Measurements from ENCODE around the gene CTNND1. TPM values are rescaled to one million over a fixed set of nuclear protein-coding genes. Genes with fewer than 3 reads are reported as not detected.
A peak's percentile ranks its signal among the peaks of the same experiment; 100 is the strongest.

CTNND1 gene
- total RNA-seq, 1 donor from 2014 or later: 181 TPM

DNA sequence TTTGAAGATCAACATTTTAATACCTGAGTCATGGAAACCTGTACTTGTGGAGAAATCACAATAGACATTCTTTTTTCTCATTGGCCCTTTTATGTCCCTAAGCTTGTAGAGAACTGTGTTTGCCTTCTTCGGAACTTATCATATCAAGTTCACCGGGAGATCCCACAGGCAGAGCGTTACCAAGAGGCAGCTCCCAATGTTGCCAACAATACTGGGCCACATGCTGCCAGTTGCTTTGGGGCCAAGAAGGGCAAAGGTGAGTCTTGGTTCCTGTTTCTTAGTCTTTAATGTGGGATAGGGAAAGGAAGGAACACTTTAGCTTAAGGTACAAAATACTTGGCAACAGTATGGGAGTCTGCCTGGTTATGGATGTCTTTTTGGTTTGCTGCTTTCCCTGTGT, 44.2 kb downstream of the CTNND1 start:
- no peak overlapping the region for H3K4me3 Mint-ChIP-seq (ENCODE audit: unreplicated experiment)
- H3K36me3 Mint-ChIP-seq (ENCODE audit: unreplicated experiment): peaks cover 68% of the 10 kb centered on the region
- no peaks in the 10 kb centered on the region for H3K27me3 Mint-ChIP-seq (ENCODE audit: unreplicated experiment)
- no peaks in the 10 kb centered on the region for H3K9me3 Mint-ChIP-seq (ENCODE audit: unreplicated experiment)
- H3K4me1 Mint-ChIP-seq (ENCODE audit: unreplicated experiment): peaks cover 4% of the 10 kb centered on the region
- TF ChIP-seq, protein P1, sequence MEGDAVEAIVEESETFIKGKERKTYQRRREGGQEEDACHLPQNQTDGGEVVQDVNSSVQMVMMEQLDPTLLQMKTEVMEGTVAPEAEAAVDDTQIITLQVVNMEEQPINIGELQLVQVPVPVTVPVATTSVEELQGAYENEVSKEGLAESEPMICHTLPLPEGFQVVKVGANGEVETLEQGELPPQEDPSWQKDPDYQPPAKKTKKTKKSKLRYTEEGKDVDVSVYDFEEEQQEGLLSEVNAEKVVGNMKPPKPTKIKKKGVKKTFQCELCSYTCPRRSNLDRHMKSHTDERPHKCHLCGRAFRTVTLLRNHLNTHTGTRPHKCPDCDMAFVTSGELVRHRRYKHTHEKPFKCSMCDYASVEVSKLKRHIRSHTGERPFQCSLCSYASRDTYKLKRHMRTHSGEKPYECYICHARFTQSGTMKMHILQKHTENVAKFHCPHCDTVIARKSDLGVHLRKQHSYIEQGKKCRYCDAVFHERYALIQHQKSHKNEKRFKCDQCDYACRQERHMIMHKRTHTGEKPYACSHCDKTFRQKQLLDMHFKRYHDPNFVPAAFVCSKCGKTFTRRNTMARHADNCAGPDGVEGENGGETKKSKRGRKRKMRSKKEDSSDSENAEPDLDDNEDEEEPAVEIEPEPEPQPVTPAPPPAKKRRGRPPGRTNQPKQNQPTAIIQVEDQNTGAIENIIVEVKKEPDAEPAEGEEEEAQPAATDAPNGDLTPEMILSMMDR (IDR thresholded peaks at IDR 0.05): no peak
- DNase-seq (ENCODE audit: extremely low spot score, unreplicated experiment): no peak
- peak overlapping the region; percentile 47 for H3K27ac Mint-ChIP-seq (ENCODE audit: unreplicated experiment)

DNA sequence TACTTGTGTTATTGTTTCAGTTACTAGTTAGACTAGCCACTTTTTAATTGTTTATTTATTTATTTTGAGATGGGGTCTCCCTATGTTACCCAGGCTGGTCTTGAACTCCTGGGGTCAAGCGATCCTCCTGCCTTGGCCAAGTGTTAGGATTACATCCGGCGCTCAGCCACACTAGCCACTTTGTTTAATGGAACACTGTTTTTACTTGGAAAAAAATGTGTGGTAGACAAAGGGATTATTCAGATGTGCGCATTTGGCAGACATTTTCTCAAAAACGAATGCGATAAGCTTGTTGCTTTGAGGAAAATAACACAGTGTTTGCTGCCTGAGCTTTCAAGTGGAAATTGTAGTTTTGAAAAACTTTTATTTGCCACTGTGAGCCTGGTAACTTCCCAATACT, 51.0 kb downstream of the CTNND1 start:
- no peaks in the 10 kb centered on the region for H3K9me3 Mint-ChIP-seq (ENCODE audit: unreplicated experiment)
- H3K4me3 Mint-ChIP-seq (ENCODE audit: unreplicated experiment): no peak overlapping the region
- peaks cover 66% of the 10 kb centered on the region for H3K36me3 Mint-ChIP-seq (ENCODE audit: unreplicated experiment)
- H3K4me1 Mint-ChIP-seq (ENCODE audit: unreplicated experiment): no peaks in the 10 kb centered on the region
- H3K27me3 Mint-ChIP-seq (ENCODE audit: unreplicated experiment): no peaks in the 10 kb centered on the region
- TF ChIP-seq, protein P1 (IDR thresholded peaks at IDR 0.05): no peak
- no peak overlapping the region for H3K27ac Mint-ChIP-seq (ENCODE audit: unreplicated experiment)
- no peak for DNase-seq (ENCODE audit: extremely low spot score, unreplicated experiment)

DNA sequence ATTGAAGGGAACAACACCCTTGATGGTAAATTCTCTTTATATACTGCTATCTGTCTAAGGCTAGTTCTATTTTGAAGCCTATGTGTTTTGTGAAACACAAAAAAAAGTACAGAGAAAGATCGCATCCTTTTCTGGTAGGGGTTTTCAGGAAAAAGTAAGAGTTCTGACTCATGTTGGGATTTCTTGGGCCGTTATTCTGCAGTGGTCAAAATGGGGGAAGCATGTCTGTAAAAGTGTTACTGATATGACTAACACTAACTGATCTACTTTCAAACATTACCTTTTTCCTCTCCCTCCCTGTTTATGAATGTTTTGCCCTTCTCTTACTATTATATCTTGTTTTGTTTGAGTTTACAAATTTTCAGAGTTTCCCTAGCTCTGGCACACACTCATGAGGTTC, 53.9 kb downstream of the CTNND1 start:
- TF ChIP-seq, protein P1 (IDR thresholded peaks at IDR 0.05): no peak
- H3K4me1 Mint-ChIP-seq (ENCODE audit: unreplicated experiment): no peaks in the 10 kb centered on the region
- H3K4me3 Mint-ChIP-seq (ENCODE audit: unreplicated experiment): no peak overlapping the region
- no peaks in the 10 kb centered on the region for H3K27me3 Mint-ChIP-seq (ENCODE audit: unreplicated experiment)
- H3K27ac Mint-ChIP-seq (ENCODE audit: unreplicated experiment): no peak overlapping the region
- no peak for DNase-seq (ENCODE audit: extremely low spot score, unreplicated experiment)
- H3K36me3 Mint-ChIP-seq (ENCODE audit: unreplicated experiment): peaks cover 63% of the 10 kb centered on the region
- H3K9me3 Mint-ChIP-seq (ENCODE audit: unreplicated experiment): no peaks in the 10 kb centered on the region

DNA sequence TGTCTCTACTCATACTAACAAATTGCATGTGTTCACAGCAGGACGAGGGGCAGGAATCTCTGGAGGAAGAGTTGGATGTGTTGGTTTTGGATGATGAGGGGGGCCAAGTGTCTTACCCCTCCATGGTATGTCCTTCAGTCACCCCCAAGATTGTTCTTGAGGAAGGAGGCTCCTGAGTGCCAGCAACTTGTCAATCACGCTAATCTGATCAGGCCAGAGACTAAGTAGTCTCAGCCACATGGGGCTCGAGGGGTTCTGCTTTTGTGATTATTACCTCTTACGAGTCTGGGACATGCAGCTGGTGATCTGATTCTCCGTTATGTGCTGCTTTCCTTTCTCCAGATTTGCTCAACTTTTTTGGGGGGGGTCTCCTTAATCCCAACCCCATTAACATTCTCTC, 54.3 kb downstream of the CTNND1 start:
- Mint-ChIP-seq H3K9me3 (ENCODE audit: unreplicated experiment) (no peaks in the 10 kb centered on the region), H3K27me3 (ENCODE audit: unreplicated experiment) (no peaks in the 10 kb centered on the region)

DNA sequence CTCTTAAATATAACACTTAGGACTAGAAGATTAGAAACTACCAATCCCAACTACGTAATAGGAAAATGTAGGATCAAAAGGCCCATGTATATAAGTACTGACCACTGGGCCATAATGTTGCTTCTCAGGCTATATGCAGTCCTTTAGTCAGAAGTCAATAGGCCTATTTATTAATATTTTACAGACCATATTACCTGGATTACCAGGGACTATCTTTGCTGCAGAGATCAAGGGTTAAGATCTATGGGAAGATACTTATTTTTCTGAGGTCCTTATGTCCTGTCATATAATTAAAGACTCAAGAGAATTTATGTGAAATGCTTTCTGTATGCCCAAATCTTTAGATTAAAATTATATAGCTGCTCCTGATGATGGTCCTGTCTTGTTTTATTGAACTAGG, 57.2 kb downstream of the CTNND1 start:
- no peaks in the 10 kb centered on the region for H3K4me1 Mint-ChIP-seq (ENCODE audit: unreplicated experiment)
- H3K4me3 Mint-ChIP-seq (ENCODE audit: unreplicated experiment): no peak overlapping the region
- H3K27me3 Mint-ChIP-seq (ENCODE audit: unreplicated experiment): no peaks in the 10 kb centered on the region
- TF ChIP-seq, protein P1 (IDR thresholded peaks at IDR 0.05): no peak
- H3K27ac Mint-ChIP-seq (ENCODE audit: unreplicated experiment): no peak overlapping the region
- H3K36me3 Mint-ChIP-seq (ENCODE audit: unreplicated experiment): peaks cover 48% of the 10 kb centered on the region
- no peak for DNase-seq (ENCODE audit: extremely low spot score, unreplicated experiment)
- no peaks in the 10 kb centered on the region for H3K9me3 Mint-ChIP-seq (ENCODE audit: unreplicated experiment)

More for the DNA sequence above, 54.3 kb downstream of the CTNND1 start:
- no peak overlapping the region for H3K27ac Mint-ChIP-seq (ENCODE audit: unreplicated experiment)
- no peak overlapping the region for H3K4me3 Mint-ChIP-seq (ENCODE audit: unreplicated experiment)
- TF ChIP-seq, protein P1 (IDR thresholded peaks at IDR 0.05): no peak
- no peak for DNase-seq (ENCODE audit: extremely low spot score, unreplicated experiment)
- no peaks in the 10 kb centered on the region for H3K4me1 Mint-ChIP-seq (ENCODE audit: unreplicated experiment)
- H3K36me3 Mint-ChIP-seq (ENCODE audit: unreplicated experiment): peaks cover 63% of the 10 kb centered on the region
